Trophoblast cell (in vitro differentiated cells and primary cell): ENCODE results near the gene MRTFA.

Source experiments
- DNase-seq, 2 donors: peaks; one replicate each; pipeline ENCODE4 v3.0.0-alpha.2; 2016
- H2AFZ ChIP-seq: 2 replicates; pipeline ENCODE4 v1.6.1; 2013; ENCODE audit warnings: low read length, moderate library complexity, mild to moderate bottlenecking; ENCODE audit not compliant: insufficient read depth, poor library complexity
- H2AK5ac ChIP-seq: 2 replicates; pipeline ENCODE4 v1.6.1; 2013; ENCODE audit warnings: mild to moderate bottlenecking, low read length
- H2BK120ac ChIP-seq: 2 replicates; pipeline ENCODE4 v1.6.1; 2013; ENCODE audit warnings: low read length, mild to moderate bottlenecking, moderate library complexity; ENCODE audit not compliant: insufficient read depth, poor library complexity
- H2BK12ac ChIP-seq: 2 replicates; pipeline ENCODE4 v1.6.1; 2013; ENCODE audit warnings: mild to moderate bottlenecking, low read length, moderate library complexity
- H2BK5ac ChIP-seq: 2 replicates; pipeline ENCODE4 v1.6.1; 2013; ENCODE audit warnings: low read length, low read depth, moderate library complexity, mild to moderate bottlenecking; ENCODE audit not compliant: poor library complexity
- H3K14ac ChIP-seq: 2 replicates; pipeline ENCODE4 v1.6.1; 2013; ENCODE audit warnings: mild to moderate bottlenecking, low read length
- H3K18ac ChIP-seq: 2 replicates; pipeline ENCODE4 v1.6.1; 2013; ENCODE audit warnings: mild to moderate bottlenecking, low read length
- H3K23ac ChIP-seq: 2 replicates; pipeline ENCODE4 v1.6.1; 2013; ENCODE audit warnings: low read length
- H3K27ac ChIP-seq: 2 replicates; pipeline ENCODE4 v1.5.1; 2013; ENCODE audit warnings: low read depth, mild to moderate bottlenecking, inconsistent platforms, low read length, moderate library complexity
- H3K27me3 ChIP-seq: 2 replicates; pipeline ENCODE4 v1.6.1; 2013; ENCODE audit warnings: inconsistent platforms, mild to moderate bottlenecking, low read length, moderate library complexity; ENCODE audit not compliant: insufficient read depth
- H3K36me3 ChIP-seq, 2 experiments: 1 replicate in 1 of 2; 2 replicates in 1 of 2; pipeline ENCODE4 v1.6.1; 2013; ENCODE audit warnings: low read length in 2 of 2, mild to moderate bottlenecking in 2 of 2, moderate library complexity in 1 of 2; ENCODE audit not compliant: insufficient read depth in 2 of 2, control insufficient read depth in 1 of 2
- H3K4ac ChIP-seq: 2 replicates; pipeline ENCODE4 v1.6.1; 2013; ENCODE audit warnings: low read depth, mild to moderate bottlenecking, low read length, moderate library complexity
- H3K4me1 ChIP-seq, 2 experiments: 1 replicate in 1 of 2; 2 replicates in 1 of 2; pipeline ENCODE4 v1.6.1; 2013; ENCODE audit warnings: low read length in 2 of 2, mild to moderate bottlenecking in 2 of 2, moderate library complexity in 1 of 2; ENCODE audit not compliant: insufficient read depth in 2 of 2, control insufficient read depth in 1 of 2
- H3K4me2 ChIP-seq: 2 replicates; pipeline ENCODE4 v1.6.1; 2013; ENCODE audit warnings: inconsistent platforms, mild to moderate bottlenecking, low read length, moderate library complexity
- H3K4me3 ChIP-seq: 2 replicates; pipeline ENCODE4 v1.5.1; 2013; ENCODE audit warnings: mild to moderate bottlenecking, low read depth, low read length, inconsistent platforms
- H3K79me1 ChIP-seq: one replicate; pipeline ENCODE4 v1.6.1; 2013; ENCODE audit warnings: low read length
- H3K79me2 ChIP-seq: 2 replicates; pipeline ENCODE4 v1.6.1; 2013; ENCODE audit warnings: low read length, mild to moderate bottlenecking; ENCODE audit not compliant: control insufficient read depth, insufficient read depth, poor library complexity
- H3K9ac ChIP-seq: 2 replicates; pipeline ENCODE4 v1.6.1; 2013; ENCODE audit warnings: mild to moderate bottlenecking, low read length
- H3K9me3 ChIP-seq: 2 replicates; pipeline ENCODE4 v1.6.1; 2013; ENCODE audit warnings: low read depth, mild to moderate bottlenecking, control low read depth, inconsistent platforms, low read length; ENCODE audit not compliant: insufficient read depth
- H4K12ac ChIP-seq: 2 replicates; pipeline ENCODE4 v1.6.1; 2013; ENCODE audit warnings: low read depth, mild to moderate bottlenecking, low read length, moderate library complexity
- H4K8ac ChIP-seq: 2 replicates; pipeline ENCODE4 v1.6.1; 2013; ENCODE audit warnings: low read depth, mild to moderate bottlenecking, low read length, moderate library complexity
- H4K91ac ChIP-seq: one replicate; pipeline ENCODE4 v1.6.1; 2013; ENCODE audit warnings: low read depth, mild to moderate bottlenecking, low read length, moderate library complexity
- WGBS: extraction: QIAGEN DNeasy Blood & Tissue Kit; methylation state at CpG from one replicate; pipeline ENCODE4 v1.1.7; 2013; ENCODE audit warnings: missing lambda C conversion rate; ENCODE audit not compliant: insufficient read length, insufficient coverage; ENCODE audit errors: extremely low coverage; 5-methylcytosine and 5-hydroxymethylcytosine counted together

The MRTFA gene

DNA sequence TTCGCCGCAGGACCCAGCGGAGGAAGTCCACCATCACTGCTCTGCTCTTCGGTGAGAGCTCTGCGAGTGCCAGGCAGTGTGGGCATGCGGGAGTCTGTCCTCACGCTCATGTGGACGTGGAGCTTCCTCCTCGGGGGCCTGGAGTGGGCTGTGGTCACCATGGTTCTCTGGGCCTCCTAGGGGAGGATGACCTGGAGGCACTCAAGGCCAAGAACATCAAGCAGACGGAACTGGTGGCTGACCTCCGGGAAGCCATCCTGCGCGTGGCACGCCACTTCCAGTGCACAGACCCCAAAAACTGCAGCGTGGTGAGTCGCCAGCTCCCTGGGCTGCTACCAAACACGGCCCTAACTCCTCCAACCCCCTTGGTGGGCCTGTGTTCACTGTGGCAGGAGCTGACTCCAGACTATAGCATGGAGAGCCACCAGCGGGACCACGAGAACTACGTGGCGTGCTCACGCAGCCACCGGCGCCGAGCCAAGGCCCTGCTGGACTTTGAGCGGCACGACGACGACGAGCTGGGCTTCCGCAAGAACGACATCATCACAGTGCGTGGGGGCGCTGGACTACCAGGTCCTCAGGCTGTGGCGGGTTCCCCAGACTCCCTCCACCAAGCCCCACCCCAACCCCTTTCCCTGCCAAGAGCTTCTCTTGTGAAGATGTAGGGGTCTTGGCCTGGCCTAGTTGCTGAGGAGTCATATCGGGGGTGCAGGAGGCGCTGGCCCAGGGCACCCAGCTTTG is 229.3 kb downstream of the MRTFA start:
- Histone ChIP-seq H3K14ac (no peak overlapping the region), H2BK5ac (no peak overlapping the region), H3K23ac (no peak overlapping the region), H2AFZ (no peak overlapping the region), H3K4ac (no peak overlapping the region), H3K4me1 (peaks cover 0 to 2% of the 10 kb centered on the region in 2 experiments), H3K79me1 (no peaks in the 10 kb centered on the region), H3K27ac (no peak overlapping the region), H3K27me3 (no peaks in the 10 kb centered on the region), H3K79me2 (no peaks in the 10 kb centered on the region), H3K4me2 (no peak overlapping the region), H4K91ac (no peak overlapping the region), H4K12ac (no peak overlapping the region), H2BK120ac (no peak overlapping the region), H3K9ac (no peak overlapping the region), H3K36me3 (peaks cover 85 to 90% of the 10 kb centered on the region in 2 experiments), H4K8ac (no peak overlapping the region), H3K18ac (no peak overlapping the region), H2AK5ac (no peak overlapping the region), H3K9me3 (peaks cover 4% of the 10 kb centered on the region), H3K4me3 (no peak overlapping the region), H2BK12ac (no peak overlapping the region)
- no peak for DNase-seq
- no CpG with 5 or more reads among the region's 37 CpGs for whole genome bisulfite sequencing

DNA sequence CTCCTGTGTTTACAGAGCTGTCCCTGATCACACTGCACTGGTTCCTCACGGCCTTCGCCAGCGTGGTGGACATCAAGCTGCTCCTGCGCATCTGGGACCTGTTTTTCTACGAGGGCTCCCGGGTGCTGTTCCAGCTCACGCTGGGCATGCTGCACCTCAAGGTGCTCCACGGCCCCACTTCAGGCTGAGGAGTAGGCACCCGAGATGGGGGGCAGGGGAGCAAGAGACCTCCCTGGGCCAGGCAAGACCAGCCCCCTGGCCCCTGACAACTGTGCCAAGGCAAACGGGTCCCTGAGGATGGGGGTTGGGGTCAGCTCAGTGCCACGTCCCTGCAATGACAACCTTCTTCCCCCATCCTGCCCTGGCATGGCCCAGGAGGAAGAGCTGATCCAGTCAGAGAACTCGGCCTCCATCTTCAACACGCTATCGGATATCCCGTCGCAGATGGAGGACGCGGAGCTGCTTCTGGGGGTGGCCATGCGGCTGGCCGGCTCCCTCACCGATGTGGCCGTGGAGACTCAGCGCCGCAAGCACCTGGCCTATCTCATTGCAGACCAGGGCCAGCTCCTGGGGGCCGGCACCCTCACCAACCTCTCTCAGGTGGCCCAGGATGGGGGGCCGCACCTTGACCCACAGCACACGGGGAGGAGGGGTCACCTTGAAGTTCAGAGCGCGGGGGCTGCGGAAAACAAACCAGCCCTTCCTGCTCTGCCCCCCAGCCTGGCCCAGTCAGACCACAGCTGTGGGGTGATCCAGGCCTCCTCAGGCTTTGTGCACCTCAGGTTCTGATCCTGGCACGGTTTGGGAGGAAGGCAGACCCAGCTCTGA is 230.2 kb downstream of the MRTFA start:
- Histone ChIP-seq H3K9me3 (peaks cover 4% of the 10 kb centered on the region), H2BK5ac (no peak overlapping the region), H2AK5ac (no peak overlapping the region), H3K4me3 (no peak overlapping the region), H4K8ac (no peak overlapping the region), H4K12ac (no peak overlapping the region), H3K4ac (no peak overlapping the region), H2AFZ (no peak overlapping the region), H3K27me3 (no peaks in the 10 kb centered on the region), H3K4me2 (no peak overlapping the region), H4K91ac (no peak overlapping the region), H3K18ac (no peak overlapping the region), H2BK120ac (no peak overlapping the region), H3K79me1 (no peaks in the 10 kb centered on the region), H3K79me2 (no peaks in the 10 kb centered on the region), H2BK12ac (no peak overlapping the region), H3K14ac (no peak overlapping the region), H3K9ac (no peak overlapping the region), H3K23ac (no peak overlapping the region), H3K4me1 (peaks cover 0 to 2% of the 10 kb centered on the region in 2 experiments), H3K27ac (no peak overlapping the region), H3K36me3 (peaks cover 84 to 93% of the 10 kb centered on the region in 2 experiments)
- WGBS: no CpG with 5 or more reads among the region's 31 CpGs
- DNase-seq: no peak

DNA sequence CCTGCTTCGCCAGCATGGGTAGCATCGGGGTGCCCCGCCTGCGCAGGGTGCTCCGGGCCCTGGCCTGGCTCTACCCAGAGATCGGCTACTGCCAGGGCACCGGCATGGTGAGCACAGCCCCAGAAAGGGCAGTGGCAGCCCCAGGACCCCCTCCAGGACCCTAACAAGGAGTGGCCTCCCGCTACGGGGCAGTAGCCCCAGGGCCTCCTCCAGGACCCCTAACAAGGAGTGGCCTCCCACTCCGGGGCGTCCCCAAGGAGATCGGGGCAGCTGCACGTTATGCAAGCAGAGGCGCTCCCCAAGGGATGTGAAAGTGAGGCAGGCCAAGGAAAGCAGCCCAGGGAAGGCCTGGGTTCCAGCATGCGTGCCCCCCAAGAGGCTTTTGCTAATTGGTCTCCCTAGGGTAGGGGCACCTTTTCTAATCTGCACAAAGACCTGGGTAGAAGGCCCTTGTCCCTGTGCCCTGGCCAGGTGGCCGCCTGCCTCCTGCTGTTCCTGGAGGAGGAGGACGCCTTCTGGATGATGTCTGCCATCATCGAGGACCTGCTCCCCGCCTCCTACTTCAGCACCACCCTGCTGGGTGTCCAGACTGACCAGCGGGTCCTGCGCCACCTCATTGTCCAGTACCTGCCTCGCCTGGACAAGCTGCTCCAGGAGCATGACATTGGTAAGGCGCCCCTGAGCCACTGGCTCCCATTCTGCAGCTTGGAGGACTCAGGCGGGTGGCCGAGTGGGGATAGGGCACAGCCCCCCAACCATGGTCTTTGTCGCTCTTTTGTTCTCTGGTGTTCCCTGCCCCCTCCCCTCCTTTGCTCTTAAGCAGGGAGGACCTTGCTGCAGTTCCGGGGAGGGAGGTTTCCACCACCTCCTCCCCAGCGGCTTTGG is 231.1 kb downstream of the MRTFA start:
- Histone ChIP-seq H3K27me3 (no peaks in the 10 kb centered on the region), H4K91ac (no peak overlapping the region), H3K18ac (no peak overlapping the region), H3K27ac (no peak overlapping the region), H2AK5ac (no peak overlapping the region), H3K14ac (no peak overlapping the region), H3K4ac (no peak overlapping the region), H2AFZ (no peak overlapping the region), H3K9ac (no peak overlapping the region), H3K4me2 (no peak overlapping the region), H2BK12ac (no peak overlapping the region), H4K12ac (peak overlapping the region; percentile 15), H3K4me1 (peaks cover 0 to under 1% of the 10 kb centered on the region in 2 experiments), H3K79me2 (no peaks in the 10 kb centered on the region), H3K4me3 (no peak overlapping the region), H4K8ac (no peak overlapping the region), H3K9me3 (peaks cover 2% of the 10 kb centered on the region), H3K79me1 (no peaks in the 10 kb centered on the region), H2BK120ac (no peak overlapping the region), H3K36me3 (peaks cover 80 to 90% of the 10 kb centered on the region in 2 experiments), H2BK5ac (no peak overlapping the region), H3K23ac (no peak overlapping the region)
- DNase-seq: no peak
- no CpG with 5 or more reads among the region's 28 CpGs for WGBS
